Pulmonary artery endothelial cell (primary cell): ENCODE measurements around the gene CERS5. TPM values are rescaled to one million over a fixed set of nuclear protein-coding genes. Genes with fewer than 3 reads are reported as not detected.
A peak's percentile ranks its signal among the peaks of the same experiment; 100 is the strongest.

ENCODE experiments used
- DNase-seq: peaks from one replicate; pipeline ENCODE4 v3.0.0-alpha.2; 2011; ENCODE audit warnings: low read depth, low spot score
- total RNA-seq: library from RNA; depleted of rRNA; stranded (reverse); fragments of >200 nt; gene quantifications from 2 replicates; pipeline ENCODE4 v1.2.3, GENCODE V29; 2014

CERS5 gene, protein sequence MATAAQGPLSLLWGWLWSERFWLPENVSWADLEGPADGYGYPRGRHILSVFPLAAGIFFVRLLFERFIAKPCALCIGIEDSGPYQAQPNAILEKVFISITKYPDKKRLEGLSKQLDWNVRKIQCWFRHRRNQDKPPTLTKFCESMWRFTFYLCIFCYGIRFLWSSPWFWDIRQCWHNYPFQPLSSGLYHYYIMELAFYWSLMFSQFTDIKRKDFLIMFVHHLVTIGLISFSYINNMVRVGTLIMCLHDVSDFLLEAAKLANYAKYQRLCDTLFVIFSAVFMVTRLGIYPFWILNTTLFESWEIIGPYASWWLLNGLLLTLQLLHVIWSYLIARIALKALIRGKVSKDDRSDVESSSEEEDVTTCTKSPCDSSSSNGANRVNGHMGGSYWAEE
- 44.1 and 49.5 TPM in 2 replicates for total RNA-seq

DNA sequence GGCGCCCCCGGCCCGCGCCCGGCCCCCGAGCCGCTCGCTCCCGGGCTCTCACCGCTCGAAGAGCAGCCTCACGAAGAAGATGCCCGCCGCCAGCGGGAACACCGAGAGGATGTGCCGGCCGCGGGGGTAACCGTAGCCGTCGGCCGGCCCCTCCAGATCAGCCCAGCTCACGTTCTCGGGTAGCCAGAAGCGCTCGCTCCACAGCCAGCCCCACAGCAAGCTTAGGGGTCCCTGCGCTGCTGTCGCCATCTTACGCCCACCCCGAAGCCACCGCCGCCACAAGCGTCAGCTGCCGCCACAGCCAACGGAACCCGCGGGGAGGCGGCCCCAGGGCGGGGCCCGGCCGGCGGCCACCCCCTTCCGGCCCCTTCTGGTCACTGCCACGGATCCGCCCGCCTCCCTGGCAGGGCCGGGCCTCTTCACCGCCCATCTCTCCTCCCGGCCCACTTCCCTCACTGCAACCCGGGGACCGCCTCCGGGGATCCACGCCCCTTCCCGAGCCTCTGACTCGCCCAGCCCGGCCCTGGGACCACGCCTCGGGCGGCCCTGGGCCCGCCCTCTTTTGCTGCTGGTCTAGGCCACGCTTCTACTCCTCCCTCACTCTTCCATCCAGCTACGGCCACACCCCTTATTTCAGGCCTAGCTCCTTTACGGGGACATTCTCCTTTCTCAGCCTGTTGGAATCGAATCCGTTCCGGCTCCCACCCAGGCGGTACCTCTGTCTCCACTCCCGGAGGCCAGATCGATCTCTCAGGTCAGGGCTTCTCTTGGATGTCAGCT is at the start of gene CERS5:
Gene CERS5 (minus strand): TSS at position 321 of the 780 bp plus-strand sequence. CDS start 72 bp downstream, at position 249.
- DNase-seq, result peak; percentile 95

GRCh38 chr12:50215033-50215432 is 47.9 kb upstream of the CERS5 start:
- no peak for DNase-seq

DNA sequence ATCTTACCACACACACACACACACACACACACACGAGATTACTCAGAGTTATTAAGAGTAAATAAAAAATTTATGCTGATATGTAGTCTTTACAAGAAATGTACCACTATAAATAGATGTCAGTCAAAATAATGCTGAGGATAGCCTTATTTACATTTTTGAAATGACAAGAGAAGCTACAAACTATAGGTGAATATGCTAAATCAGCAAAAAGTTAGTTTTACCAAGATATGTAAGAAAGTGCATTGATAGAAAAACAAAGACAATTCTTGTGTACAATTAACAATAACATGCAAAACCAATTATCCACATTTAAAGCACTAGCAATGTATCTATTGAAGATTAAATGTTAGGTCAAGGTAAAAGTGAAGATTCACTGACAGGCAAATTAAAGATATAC is 46.8 kb upstream of the CERS5 start:
- no peak for DNase-seq

GRCh38 chr12:50213439-50213838 is 46.3 kb upstream of the CERS5 start:
- DNase-seq, result no peak

- no peak for DNase-seq
These were observed 44.9 kb upstream of the CERS5 start for GRCh38 chr12:50212071-50212467.

DNA sequence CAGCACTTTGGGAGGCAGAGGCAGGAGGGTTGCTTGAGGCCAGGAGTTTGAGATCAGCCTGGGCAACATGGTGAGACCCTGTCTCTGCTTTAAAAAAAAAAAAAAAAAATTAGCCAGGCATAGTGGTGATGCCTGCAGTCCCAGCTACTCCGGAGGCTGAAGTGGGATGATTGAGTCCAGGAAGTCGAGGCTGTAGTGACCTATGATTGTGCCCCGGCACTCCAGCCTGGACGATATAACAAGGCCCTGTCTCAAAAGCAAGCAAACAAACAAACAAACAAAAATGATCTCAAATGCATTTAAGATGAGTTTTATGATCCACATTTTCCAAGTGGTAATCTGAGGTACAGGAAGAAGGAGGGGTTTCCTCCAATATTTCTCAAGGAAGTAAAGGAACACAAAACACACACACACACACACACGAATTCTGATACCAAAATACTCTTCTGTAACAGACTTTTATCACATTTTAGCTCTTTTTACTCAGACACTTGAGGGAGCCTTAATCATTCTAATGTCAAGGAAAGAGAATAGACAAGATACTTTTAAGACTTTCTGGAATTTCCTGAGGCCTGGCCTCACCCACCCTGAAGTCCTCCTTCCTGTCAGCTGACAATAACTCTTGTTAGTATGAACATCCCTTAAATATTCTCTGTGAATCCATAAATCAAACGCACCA is 44.4 kb upstream of the CERS5 start:
- no peak for DNase-seq

DNA sequence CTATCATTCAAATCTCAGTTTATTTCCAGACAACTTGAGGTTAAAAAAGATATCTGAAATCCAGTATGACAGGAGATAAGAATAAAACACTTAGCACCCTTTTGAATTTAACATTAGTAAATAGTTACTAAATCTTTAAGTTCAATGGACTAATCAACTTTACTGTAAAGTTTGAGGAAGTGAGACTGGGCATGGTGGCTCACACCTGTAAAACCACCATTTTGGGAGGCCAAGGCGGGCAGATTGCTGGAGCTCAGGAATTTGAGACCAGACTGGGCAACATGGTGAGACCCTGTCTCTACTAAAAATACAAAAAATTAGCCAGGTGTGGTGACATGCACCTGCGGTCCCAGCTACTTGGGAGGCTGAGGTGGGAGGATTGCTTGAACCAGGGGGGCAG is 40.3 kb upstream of the CERS5 start:
- DNase-seq, result no peak

DNA sequence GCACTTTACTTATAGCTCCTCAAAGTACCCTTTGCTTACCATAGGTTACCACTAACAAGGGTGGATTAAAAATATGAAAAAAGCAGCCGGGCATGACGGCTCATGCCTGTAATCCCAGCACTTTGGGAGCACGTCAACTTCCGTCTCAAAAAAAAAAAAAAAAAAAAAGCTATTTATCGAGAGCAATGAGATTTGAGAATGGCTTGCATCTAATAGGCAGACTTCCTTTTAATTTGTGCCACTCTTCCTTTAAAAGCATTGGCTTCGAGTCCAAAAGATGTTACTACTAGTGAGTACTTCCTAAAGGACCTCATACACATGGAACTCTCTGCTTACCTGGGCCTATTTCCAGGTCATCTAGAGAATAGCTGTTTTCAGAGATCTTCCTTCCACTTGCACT is 38.5 kb upstream of the CERS5 start:
- no peak for DNase-seq

- DNase-seq, result no peak
These were observed 36.5 kb upstream of the CERS5 start for GRCh38 chr12:50203691-50204090.

DNA sequence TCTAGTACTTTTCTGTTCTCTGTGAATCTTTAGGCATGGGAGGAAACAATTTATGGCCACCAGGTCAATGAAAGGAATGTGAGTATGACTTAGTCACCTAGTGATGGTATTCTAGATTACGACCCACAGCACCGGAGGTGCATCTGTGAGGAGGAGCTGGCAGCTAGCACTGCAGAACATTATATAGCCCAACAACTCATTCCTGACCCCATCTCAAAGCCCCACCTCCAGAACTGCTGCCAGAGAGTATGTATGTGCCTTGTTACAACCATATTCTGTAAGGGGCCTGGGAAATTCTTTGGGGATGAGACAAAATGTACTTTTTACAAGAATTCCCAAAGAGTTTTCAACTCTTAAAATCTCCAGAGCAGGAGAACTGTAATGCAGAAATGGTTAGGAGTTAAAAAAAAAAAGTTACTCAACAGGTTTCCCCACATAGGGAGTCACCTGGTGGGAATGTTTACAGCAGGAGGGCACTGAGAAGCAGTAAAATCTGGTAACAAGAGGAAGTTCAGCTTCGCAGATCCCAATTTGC is 34.9 kb upstream of the CERS5 start:
- DNase-seq, result no peak

DNA sequence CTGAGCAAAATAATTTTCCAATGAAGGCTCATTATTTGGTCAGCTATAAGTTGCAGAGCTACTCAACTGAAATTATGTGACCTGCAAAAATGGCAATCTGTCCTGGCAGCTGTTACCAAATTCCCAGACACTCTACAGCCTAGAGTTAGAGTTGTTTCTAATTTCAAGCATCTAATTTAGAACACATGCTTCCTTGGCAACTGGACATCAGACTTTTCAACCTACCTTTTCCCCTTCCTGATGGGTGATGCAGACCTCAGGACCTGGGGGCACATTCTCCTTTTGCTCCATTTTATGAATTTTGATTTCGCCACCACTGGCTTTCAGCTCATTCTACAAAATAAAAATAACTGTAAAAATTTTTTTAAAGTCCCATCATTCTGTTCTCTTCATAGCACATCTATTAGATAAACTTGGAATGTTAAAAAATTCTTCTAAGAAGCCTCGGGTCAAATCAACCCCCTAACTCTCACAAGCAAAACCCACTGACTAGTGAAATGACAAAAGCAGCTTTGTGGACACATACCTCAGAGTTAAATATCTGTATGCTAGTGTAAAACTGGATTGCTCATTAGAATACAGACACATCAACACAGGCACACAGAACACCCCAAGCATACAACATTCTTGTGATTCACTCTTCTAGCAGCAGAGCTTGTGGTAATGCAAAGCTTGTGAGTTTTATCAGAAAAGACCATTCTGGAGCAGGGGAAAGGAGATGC is 33.5 kb upstream of the CERS5 start:
- DNase-seq, result no peak

- no peak for DNase-seq
These were observed 31.7 kb upstream of the CERS5 start for GRCh38 chr12:50198829-50199228.

DNA sequence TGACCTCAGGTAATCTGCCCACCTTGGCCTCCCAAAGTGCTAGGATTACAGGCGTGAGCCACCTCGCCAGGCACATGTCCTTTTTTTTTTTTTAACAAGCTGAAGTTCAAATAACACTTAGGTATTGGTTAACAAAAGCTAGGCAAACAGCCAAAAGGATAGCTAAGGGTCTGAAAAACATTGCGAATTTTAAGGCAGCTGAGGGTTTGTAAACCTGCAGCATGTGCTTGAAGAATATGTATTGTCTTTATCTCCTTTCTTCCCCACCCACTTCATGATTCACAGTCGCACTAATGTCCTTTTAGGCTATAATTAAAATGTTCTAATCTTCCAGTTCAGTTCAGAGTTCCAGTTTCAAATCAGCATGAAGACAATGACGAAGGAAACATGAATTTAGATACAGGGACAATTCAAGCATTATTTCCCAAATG is 30.1 kb upstream of the CERS5 start:
- no peak for DNase-seq

- no peak for DNase-seq
These were observed 29.4 kb upstream of the CERS5 start for GRCh38 chr12:50196537-50196936.

DNA sequence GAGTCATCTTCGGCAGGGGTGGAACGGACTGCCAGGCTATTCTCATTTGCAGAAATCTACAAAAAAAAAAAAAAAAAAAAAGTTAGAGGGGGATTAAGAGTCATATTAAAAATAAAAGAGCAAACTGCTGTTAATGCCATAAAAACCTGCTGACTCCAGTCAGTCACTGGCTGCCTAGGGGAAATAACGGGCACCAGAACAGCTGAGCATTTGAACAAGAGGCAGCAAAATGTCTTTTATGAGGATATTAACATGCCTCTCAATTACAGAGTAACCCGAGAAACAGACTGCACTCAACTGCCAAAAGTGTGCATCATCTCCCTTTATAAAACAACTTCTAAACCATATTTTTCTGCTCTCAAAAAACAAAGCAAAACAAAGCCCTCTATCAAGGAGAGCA is 28.7 kb upstream of the CERS5 start:
- no peak for DNase-seq

GRCh38 chr12:50192908-50193307 is 25.7 kb upstream of the CERS5 start:
- peak; percentile 51 for DNase-seq

DNA sequence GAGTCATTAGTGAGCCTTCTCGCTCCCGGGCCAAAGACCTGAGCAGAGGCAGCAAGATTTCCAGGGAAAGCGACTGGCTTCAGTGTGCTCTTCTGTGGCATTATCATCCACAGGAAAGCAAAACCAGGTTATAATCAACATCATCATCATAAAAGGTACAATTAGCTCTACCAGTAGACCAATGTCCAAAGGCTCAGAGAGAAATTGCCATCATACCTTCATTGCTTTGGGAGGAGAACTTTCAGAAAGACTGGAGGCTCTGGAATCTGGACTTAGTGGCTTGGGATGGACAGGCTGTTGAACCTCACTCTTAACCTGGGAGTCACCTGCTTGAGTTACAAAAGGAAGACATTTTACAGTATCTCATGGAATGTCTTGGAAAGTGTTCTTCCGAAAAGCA is 25.1 kb upstream of the CERS5 start:
- DNase-seq, result no peak

- no peak for DNase-seq
These were observed 23.7 kb upstream of the CERS5 start for GRCh38 chr12:50190859-50191258.

- no peak for DNase-seq
These were observed 21.9 kb upstream of the CERS5 start for GRCh38 chr12:50188875-50189575.

DNA sequence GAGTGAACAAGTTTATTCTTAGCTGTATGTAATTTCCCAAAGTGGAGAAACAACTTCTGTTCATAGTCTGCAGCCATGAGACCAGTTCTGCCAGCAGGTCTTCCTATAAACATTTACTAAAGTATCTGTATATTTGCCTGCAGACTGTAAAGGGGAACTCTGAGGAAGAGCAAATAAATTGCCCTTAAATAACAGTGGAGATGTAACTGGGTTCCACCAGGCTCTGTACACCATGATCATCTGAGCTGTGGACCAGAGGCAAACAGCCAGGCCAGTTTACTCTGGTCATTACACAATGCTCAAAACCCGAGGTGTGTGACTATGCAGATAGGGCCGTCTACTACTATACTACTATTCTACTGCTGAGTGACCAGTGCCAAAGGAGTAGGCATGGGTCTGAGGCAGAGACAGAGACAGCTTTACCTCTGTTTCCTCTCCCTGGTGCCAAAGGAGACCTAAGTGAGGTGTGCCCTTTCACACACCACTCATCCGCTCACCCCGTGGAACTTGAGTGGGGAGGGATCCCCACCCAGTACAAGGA is 21.1 kb upstream of the CERS5 start:
- no peak for DNase-seq
